Upper lobe of left lung (tissue), 4 donors: ENCODE results near the gene PLXNA2.

ENCODE experiments used
- POLR2A ChIP-seq, 4 donors: fragments of 450-650 bp; IDR thresholded peaks; one replicate each; pipeline ENCODE4 v1.5.1; 2016 to 2017; ENCODE audit warnings: antibody characterized with exemption in 4 of 4, mild to moderate bottlenecking in 2 of 4
- POLR2AphosphoS5 ChIP-seq, 2 donors: sonication (generic); formaldehyde crosslinking; IDR thresholded peaks; one replicate each; pipeline ENCODE4 v1.5.1; 2017; ENCODE audit warnings: antibody characterized with exemption in 2 of 2
- TF ChIP-seq, protein P1 (sequence below), 6 experiments: fragments of 450-650 bp in 4 of 6; fragments of 200-600 bp in 2 of 6; sonication (generic) in 2 of 6; IDR thresholded peaks; one replicate each; pipeline ENCODE4 v1.5.1; 2016 to 2019; ENCODE audit warnings: antibody characterized with exemption in 6 of 6

DNA sequence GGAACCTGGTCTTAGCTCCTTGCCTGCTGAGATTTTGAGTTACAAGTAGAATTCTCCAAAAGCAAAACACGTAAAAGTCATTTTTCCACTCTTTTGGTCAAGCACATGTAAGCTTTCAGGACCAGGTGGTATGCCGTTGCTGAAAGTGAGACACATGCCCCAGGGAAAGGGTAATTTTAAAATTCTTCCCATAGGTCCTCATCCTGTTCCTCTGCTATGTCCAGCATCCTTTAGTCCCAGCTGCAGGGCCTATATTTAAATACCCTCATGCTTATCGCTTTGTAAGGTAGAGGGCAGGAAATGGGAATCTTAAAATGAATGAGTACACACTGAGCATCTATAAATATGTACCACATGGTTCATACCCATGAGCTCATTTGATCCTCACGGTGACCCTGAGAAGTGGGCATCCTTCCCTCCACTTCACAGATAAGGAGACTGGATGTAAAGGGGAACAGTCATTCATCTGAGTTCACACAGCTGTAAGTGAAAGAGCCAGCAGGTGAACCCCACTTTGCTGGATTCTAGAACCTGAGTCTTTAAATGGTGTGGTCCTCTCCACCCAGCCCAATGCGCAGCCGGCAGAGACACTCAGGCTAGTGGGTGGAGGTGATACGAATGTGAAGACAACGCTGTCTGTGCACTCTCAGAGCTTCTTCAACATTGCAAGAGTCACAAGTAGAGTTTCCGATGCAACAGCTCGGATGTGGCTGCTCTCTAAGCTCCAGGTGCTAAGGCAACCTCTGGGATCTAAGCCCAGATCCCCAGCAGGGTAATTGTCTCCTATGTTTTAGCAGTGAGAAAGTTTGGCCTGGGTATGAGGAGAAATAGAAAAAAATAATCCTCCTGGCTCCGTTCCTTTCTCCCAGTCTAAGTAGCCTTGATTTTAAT is 163.5 kb downstream of the PLXNA2 start:
- TF ChIP-seq POLR2A (IDR thresholded peaks at IDR 0.05) (no peak), POLR2AphosphoS5 (IDR thresholded peaks at IDR 0.05) (no peak)
- TF ChIP-seq, protein P1, sequence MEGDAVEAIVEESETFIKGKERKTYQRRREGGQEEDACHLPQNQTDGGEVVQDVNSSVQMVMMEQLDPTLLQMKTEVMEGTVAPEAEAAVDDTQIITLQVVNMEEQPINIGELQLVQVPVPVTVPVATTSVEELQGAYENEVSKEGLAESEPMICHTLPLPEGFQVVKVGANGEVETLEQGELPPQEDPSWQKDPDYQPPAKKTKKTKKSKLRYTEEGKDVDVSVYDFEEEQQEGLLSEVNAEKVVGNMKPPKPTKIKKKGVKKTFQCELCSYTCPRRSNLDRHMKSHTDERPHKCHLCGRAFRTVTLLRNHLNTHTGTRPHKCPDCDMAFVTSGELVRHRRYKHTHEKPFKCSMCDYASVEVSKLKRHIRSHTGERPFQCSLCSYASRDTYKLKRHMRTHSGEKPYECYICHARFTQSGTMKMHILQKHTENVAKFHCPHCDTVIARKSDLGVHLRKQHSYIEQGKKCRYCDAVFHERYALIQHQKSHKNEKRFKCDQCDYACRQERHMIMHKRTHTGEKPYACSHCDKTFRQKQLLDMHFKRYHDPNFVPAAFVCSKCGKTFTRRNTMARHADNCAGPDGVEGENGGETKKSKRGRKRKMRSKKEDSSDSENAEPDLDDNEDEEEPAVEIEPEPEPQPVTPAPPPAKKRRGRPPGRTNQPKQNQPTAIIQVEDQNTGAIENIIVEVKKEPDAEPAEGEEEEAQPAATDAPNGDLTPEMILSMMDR (IDR thresholded peaks at IDR 0.05) = no peak
